Left renal pelvis (tissue), 4 donors: ENCODE data around the gene ZEB2. TPM values are rescaled to one million over a fixed set of nuclear protein-coding genes. Genes with fewer than 3 reads are reported as not detected.
A peak's percentile ranks its signal among the peaks of the same experiment; 100 is the strongest.

Source experiments
- DNase-seq, 4 donors: peaks; one replicate each; pipeline ENCODE4 v3.0.0-alpha.2; 2013; ENCODE audit warnings: low read depth in 4 of 4, low spot score in 3 of 4
- polyA plus RNA-seq, 4 donors: library from polyadenylated mRNA; unstranded; fragments of 120-200 nt; gene quantifications; one replicate each; pipeline ENCODE4 v1.2.1, GENCODE V29; 2013; ENCODE audit not compliant: insufficient read length in 4 of 4

ZEB2 gene
- polyA plus RNA-seq, 4 donors = 60.5 to 165 (median 118) TPM

- no peak for DNase-seq
These were observed 22.8 kb downstream of the ZEB2 start for GRCh38 chr2:144496977-144497598.

GRCh38 chr2:144496092-144496976 lies 23.6 kb downstream of the ZEB2 start:
- DNase-seq = no peak

- DNase-seq = no peak
These were observed 24.5 kb downstream of the ZEB2 start for GRCh38 chr2:144495227-144496091.

GRCh38 chr2:144493027-144493809 lies 26.7 kb downstream of the ZEB2 start:
- DNase-seq = no peak

GRCh38 chr2:144490857-144491256 lies 29.1 kb downstream of the ZEB2 start:
- DNase-seq = no peak

- DNase-seq = no peak
These were observed 29.9 kb downstream of the ZEB2 start for GRCh38 chr2:144490017-144490416.

- DNase-seq = no peak
These were observed 30.5 kb downstream of the ZEB2 start for GRCh38 chr2:144489315-144489916.

GRCh38 chr2:144484201-144484948 lies 35.5 kb downstream of the ZEB2 start:
- DNase-seq = no peak

GRCh38 chr2:144481666-144482065 lies 38.3 kb downstream of the ZEB2 start:
- no peak for DNase-seq

GRCh38 chr2:144481109-144481508 lies 38.8 kb downstream of the ZEB2 start:
- DNase-seq = no peak

- DNase-seq = no peak
These were observed 39.6 kb downstream of the ZEB2 start for GRCh38 chr2:144480285-144480684.

- DNase-seq = no peak
These were observed 40.3 kb downstream of the ZEB2 start for GRCh38 chr2:144479659-144480058.

- no peak for DNase-seq
These were observed 40.8 kb downstream of the ZEB2 start for GRCh38 chr2:144479138-144479537.

- DNase-seq = peak in 3 of 4 donors; percentile 33 to 69 (median 47)
These were observed 42.0 kb downstream of the ZEB2 start for GRCh38 chr2:144477957-144478311.

- no peak for DNase-seq
These were observed 42.5 kb downstream of the ZEB2 start for GRCh38 chr2:144477281-144477956.

GRCh38 chr2:144476682-144477081 lies 43.2 kb downstream of the ZEB2 start:
- no peak for DNase-seq

GRCh38 chr2:144475569-144476275 lies 44.2 kb downstream of the ZEB2 start:
- DNase-seq = no peak

- DNase-seq = no peak
These were observed 44.9 kb downstream of the ZEB2 start for GRCh38 chr2:144475044-144475443.
